ENCODE data around the gene TNRC6A. TPM values are rescaled to one million over a fixed set of nuclear protein-coding genes. Genes with fewer than 3 reads are reported as not detected.
A peak's percentile ranks its signal among the peaks of the same experiment; 100 is the strongest.

The TNRC6A gene
- total and polyA plus RNA-seq, 4 donors: 9.3 to 42.3 (median 22.9) TPM

DNA sequence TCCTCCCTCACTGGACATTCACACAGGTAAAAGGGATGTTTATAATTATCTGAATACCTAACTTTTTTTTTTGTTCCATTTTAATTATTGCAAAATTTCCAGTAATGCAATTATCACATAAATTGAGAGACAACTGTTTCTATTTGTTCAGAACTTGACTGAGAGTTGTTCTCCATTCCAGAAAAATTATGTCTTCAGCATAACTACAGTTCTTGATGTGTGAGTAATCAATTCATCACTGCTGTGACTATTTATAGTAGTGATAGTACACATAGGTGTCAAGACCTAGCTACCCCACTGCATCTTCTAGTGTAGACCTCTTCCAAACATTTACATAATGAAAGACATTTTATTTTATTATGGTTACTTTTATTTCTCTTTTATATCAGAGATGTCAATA is 5.8 kb upstream of the TNRC6A start:
- peaks cover under 1 to 2% (median 1%) of the 10 kb centered on the region in 4 donors for H3K4me1 ChIP-seq (ENCODE audit: control insufficient read depth in 4 of 4, insufficient read depth in 4 of 4, low read length in 3 of 4)
- H3K27me3 ChIP-seq (ENCODE audit: control insufficient read depth in 4 of 4, insufficient read depth in 4 of 4, low read length in 3 of 4): no peaks in the 10 kb centered on the region
- no peak for TF ChIP-seq HNF4G (IDR thresholded peaks at IDR 0.05)
- no peak for TF ChIP-seq EGR1 (IDR thresholded peaks at IDR 0.05; ENCODE audit: low read depth in 2 of 2)
- TF ChIP-seq, protein P1, sequence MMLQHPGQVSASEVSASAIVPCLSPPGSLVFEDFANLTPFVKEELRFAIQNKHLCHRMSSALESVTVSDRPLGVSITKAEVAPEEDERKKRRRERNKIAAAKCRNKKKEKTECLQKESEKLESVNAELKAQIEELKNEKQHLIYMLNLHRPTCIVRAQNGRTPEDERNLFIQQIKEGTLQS (IDR thresholded peaks at IDR 0.05): no peak
- TF ChIP-seq YY1 (IDR thresholded peaks at IDR 0.05): no peak
- TF ChIP-seq GABPA (IDR thresholded peaks at IDR 0.05 in 1 of 2, conservative IDR thresholded peaks at IDR 0.05 in 1 of 2): no peak
- TF ChIP-seq, protein P2, sequence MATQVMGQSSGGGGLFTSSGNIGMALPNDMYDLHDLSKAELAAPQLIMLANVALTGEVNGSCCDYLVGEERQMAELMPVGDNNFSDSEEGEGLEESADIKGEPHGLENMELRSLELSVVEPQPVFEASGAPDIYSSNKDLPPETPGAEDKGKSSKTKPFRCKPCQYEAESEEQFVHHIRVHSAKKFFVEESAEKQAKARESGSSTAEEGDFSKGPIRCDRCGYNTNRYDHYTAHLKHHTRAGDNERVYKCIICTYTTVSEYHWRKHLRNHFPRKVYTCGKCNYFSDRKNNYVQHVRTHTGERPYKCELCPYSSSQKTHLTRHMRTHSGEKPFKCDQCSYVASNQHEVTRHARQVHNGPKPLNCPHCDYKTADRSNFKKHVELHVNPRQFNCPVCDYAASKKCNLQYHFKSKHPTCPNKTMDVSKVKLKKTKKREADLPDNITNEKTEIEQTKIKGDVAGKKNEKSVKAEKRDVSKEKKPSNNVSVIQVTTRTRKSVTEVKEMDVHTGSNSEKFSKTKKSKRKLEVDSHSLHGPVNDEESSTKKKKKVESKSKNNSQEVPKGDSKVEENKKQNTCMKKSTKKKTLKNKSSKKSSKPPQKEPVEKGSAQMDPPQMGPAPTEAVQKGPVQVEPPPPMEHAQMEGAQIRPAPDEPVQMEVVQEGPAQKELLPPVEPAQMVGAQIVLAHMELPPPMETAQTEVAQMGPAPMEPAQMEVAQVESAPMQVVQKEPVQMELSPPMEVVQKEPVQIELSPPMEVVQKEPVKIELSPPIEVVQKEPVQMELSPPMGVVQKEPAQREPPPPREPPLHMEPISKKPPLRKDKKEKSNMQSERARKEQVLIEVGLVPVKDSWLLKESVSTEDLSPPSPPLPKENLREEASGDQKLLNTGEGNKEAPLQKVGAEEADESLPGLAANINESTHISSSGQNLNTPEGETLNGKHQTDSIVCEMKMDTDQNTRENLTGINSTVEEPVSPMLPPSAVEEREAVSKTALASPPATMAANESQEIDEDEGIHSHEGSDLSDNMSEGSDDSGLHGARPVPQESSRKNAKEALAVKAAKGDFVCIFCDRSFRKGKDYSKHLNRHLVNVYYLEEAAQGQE (IDR thresholded peaks at IDR 0.05): no peak
- TF ChIP-seq JUND (IDR thresholded peaks at IDR 0.05): no peak
- TF ChIP-seq, protein P3, sequence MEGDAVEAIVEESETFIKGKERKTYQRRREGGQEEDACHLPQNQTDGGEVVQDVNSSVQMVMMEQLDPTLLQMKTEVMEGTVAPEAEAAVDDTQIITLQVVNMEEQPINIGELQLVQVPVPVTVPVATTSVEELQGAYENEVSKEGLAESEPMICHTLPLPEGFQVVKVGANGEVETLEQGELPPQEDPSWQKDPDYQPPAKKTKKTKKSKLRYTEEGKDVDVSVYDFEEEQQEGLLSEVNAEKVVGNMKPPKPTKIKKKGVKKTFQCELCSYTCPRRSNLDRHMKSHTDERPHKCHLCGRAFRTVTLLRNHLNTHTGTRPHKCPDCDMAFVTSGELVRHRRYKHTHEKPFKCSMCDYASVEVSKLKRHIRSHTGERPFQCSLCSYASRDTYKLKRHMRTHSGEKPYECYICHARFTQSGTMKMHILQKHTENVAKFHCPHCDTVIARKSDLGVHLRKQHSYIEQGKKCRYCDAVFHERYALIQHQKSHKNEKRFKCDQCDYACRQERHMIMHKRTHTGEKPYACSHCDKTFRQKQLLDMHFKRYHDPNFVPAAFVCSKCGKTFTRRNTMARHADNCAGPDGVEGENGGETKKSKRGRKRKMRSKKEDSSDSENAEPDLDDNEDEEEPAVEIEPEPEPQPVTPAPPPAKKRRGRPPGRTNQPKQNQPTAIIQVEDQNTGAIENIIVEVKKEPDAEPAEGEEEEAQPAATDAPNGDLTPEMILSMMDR (IDR thresholded peaks at IDR 0.05; ENCODE audit: low read depth, low read length, missing input control): no peak
- TF ChIP-seq RXRA (IDR thresholded peaks at IDR 0.05): no peak
- DNase-seq (ENCODE audit: low spot score): no peak
- no peak overlapping the region for H3K9ac ChIP-seq (ENCODE audit: low read depth in 1 of 2, low read length in 2 of 2)
- no peak overlapping the region for H3K4me3 ChIP-seq (ENCODE audit: low read depth in 1 of 3, low read length in 3 of 3)
- no peak overlapping the region for H3K27ac ChIP-seq (ENCODE audit: low read depth in 1 of 2, low read length in 2 of 2)
- no peaks in the 10 kb centered on the region for H3K36me3 ChIP-seq (ENCODE audit: control insufficient read depth in 4 of 4, insufficient read depth in 3 of 4, low read depth in 1 of 4, low read length in 3 of 4)
- H3K9me3 ChIP-seq (ENCODE audit: control insufficient read depth in 4 of 4, low read length in 3 of 4): no peaks in the 10 kb centered on the region

DNA sequence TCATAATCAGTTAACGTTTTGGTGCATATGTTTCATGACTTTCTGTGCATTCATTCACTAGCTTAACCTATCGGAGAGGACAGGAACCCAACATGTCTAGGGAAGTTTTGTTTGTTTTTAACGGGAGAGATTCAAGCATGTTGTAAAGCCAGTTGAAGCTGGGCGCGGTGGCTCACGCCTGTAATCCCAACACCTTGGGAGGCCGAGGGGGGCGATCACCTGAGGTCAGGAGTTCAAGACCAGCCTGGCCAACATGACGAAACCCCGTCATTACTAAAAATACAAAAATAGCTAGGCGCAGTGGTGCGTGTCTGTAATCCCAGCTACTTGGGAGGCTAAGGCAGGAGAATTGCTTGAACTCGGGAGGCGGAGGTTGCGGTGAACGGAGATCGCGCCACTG is 1.4 kb upstream of the TNRC6A start:
- 89% methylated on average over 18 of the region's 18 CpGs for WGBS
- Histone ChIP-seq H3K36me3 (ENCODE audit: control insufficient read depth in 4 of 4, insufficient read depth in 3 of 4, low read depth in 1 of 4, low read length in 3 of 4) (peaks cover 0 to 5% (median 0%) of the 10 kb centered on the region in 4 donors), H3K9ac (ENCODE audit: low read depth in 1 of 2, low read length in 2 of 2) (no peak overlapping the region), H3K4me1 (ENCODE audit: control insufficient read depth in 4 of 4, insufficient read depth in 4 of 4, low read length in 3 of 4) (peaks cover 7 to 29% (median 25%) of the 10 kb centered on the region in 4 donors), H3K4me3 (ENCODE audit: low read depth in 1 of 3, low read length in 3 of 3) (no peak overlapping the region), H3K9me3 (ENCODE audit: control insufficient read depth in 4 of 4, low read length in 3 of 4) (no peaks in the 10 kb centered on the region), H3K27ac (ENCODE audit: low read depth in 1 of 2, low read length in 2 of 2) (no peak overlapping the region), H3K27me3 (ENCODE audit: control insufficient read depth in 4 of 4, insufficient read depth in 4 of 4, low read length in 3 of 4) (no peaks in the 10 kb centered on the region)
- DNase-seq (ENCODE audit: low spot score): no peak
- TF ChIP-seq GABPA (IDR thresholded peaks at IDR 0.05 in 1 of 2, conservative IDR thresholded peaks at IDR 0.05 in 1 of 2) (no peak), SP1 (IDR thresholded peaks at IDR 0.05) (no peak), YY1 (IDR thresholded peaks at IDR 0.05) (no peak), FOXA2 (IDR thresholded peaks at IDR 0.05) (no peak), NR2F2 (IDR thresholded peaks at IDR 0.05) (no peak)

DNA sequence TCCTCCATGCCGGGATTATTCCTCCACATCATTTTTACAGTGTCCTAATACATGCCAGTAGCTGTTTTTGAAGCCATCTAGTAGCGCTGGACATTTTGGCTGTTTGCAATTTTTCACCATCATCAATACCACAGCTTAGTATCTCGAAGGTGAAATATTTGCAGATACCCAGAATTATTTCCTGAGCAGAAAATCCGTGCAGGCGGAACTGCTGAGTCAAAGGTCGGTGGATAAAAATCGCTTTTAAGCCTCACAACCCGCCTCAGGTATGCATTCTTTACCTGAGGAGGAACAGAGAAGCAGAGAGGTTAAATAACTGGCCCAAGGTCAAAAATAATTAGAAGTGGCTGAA is 584 bp upstream of the TNRC6A start:
- Histone ChIP-seq H3K4me3 (ENCODE audit: low read depth in 1 of 3, low read length in 3 of 3) (peak overlapping the region; percentile 81 to 99 (median 86)), H3K27ac (ENCODE audit: low read depth in 1 of 2, low read length in 2 of 2) (peak overlapping the region; percentile 86 to 92), H3K36me3 (ENCODE audit: control insufficient read depth in 4 of 4, insufficient read depth in 3 of 4, low read depth in 1 of 4, low read length in 3 of 4) (peaks cover 0 to 7% (median under 1%) of the 10 kb centered on the region in 4 donors), H3K27me3 (ENCODE audit: control insufficient read depth in 4 of 4, insufficient read depth in 4 of 4, low read length in 3 of 4) (no peaks in the 10 kb centered on the region), H3K9ac (ENCODE audit: low read depth in 1 of 2, low read length in 2 of 2) (peak overlapping the region; percentile 42 to 61), H3K4me1 (ENCODE audit: control insufficient read depth in 4 of 4, insufficient read depth in 4 of 4, low read length in 3 of 4) (peaks cover 8 to 38% (median 34%) of the 10 kb centered on the region in 4 donors), H3K9me3 (ENCODE audit: control insufficient read depth in 4 of 4, low read length in 3 of 4) (no peaks in the 10 kb centered on the region)
- DNase-seq (ENCODE audit: low spot score): no peak
- WGBS: 8% methylated on average over 8 of the region's 8 CpGs
- TF ChIP-seq RXRA (IDR thresholded peaks at IDR 0.05): no peak
- TF ChIP-seq, protein P4, sequence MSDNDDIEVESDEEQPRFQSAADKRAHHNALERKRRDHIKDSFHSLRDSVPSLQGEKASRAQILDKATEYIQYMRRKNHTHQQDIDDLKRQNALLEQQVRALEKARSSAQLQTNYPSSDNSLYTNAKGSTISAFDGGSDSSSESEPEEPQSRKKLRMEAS (IDR thresholded peaks at IDR 0.05): no peak
- TF ChIP-seq RAD21 (IDR thresholded peaks at IDR 0.05): peak in 1 of 2 donors; percentile 15

All from liver (tissue), 9 donors.